Stimulated activated CD8-positive, alpha-beta memory T cell treated with anti-CD3 and anti-CD28 coated beads, Interleukin-15, amount 100 ng/mL, for 1 hour (primary cell): ENCODE results near the gene SNN.

Experiments
- DNase-seq: peaks from one replicate; pipeline ENCODE4 v3.0.0-alpha.2; 2020; ENCODE audit warnings: low read depth

SNN gene

DNA sequence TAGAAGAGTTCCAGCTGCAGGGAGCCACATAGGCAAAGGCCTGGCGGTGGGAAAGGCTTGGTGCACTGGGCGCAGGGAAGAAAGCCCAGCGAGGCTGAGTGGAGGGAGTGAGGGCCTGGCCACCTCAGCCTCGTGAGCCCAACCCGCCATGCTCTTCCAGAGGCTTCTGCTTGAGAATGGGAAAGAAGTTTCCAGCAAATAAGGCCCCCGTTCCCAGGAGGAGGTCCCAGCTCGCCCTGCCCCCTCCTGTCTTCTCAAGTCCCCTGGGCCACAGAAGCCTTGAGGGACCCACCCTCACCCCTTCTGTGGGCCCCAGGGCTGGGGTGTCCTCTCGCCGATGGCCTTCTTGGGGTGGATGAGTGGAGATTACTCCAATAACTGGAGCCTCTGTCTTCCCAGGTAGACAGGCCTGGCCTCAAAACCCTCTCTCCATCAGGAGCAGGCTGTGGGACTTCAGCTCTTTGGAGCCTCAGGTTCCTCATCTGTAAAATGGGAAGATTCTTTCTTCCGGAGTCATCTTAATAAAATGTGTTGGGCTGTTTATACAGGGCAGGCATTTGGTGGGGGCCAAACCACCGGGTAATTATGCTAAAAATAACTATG is 933 bp upstream of the SNN start:
- DNase-seq, result no peak

DNA sequence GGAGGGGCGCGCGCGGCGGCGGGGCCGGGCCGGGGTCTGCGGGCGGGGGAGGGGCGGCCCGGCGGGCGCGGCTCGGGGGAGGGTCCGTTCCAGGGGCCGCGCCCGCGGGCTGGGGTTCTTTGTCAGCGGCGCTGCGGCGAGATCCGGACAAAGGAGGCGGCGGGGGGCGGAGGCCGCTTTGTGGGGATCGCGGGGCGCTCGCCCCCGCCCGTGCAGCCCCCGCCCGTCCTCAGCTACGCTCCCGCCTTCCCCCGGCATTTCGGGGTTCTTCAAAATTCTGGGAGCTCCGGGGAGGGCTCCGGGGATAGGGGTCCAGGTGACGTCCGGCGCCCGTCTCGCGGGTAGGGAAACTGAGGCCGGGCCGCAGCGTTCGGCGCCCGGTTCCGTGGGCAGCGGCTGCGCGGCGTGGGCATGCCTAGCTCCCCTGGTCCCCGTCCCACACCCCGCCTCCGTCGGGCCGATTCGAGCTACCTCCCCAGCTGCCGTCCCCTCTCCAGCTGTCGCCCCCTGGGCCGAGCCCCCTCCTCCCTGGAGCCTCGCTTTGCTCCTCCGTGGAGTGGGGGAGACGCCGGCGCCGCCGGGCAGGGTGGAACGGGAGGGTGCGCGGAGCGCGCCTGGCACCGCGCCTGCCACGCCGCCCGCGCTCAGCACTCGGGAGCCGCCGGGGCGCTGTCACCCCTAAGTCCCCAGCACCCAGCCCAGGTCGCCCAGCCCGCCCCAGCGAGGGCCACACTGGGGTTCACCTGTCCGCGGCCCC is 546 bp downstream of the SNN start:
- DNase-seq, result no peak

DNA sequence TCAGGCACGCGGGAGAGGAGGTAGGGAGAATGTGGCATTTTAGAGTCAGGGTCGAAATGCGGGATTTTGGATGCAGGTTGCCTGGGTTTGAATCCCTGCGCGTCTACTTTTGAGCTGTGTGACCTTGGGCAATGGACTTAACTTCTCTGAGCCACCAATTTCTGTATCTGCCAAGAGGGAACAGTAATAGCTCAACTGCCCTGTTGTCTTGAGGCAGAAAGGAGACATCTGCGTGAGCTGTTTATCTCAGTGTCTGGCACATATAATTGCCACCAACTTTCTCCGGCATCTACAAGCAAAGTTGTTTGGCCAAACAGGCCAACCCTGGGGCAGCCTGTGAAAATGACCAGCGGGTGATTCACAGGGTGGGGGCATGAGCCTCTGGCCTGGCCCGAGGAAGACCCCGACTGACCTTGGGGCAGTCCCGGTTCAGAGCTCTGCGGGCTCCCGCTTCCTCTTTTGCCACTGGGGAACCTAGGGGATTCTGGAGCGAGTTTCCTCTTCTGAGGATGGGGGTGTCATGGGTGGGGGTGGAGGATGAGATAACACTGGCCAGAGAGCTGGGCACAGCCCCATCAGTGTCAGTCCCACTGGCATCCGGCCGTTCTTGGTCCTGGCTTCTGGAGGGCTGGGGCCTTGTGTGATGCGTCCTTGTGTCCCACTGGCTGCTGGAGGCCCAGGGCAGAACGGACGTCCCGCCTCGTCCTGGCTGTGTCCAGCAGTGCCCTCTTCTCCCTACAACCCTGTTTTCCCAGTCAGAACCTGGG is 1.3 kb downstream of the SNN start:
- no peak for DNase-seq

DNA sequence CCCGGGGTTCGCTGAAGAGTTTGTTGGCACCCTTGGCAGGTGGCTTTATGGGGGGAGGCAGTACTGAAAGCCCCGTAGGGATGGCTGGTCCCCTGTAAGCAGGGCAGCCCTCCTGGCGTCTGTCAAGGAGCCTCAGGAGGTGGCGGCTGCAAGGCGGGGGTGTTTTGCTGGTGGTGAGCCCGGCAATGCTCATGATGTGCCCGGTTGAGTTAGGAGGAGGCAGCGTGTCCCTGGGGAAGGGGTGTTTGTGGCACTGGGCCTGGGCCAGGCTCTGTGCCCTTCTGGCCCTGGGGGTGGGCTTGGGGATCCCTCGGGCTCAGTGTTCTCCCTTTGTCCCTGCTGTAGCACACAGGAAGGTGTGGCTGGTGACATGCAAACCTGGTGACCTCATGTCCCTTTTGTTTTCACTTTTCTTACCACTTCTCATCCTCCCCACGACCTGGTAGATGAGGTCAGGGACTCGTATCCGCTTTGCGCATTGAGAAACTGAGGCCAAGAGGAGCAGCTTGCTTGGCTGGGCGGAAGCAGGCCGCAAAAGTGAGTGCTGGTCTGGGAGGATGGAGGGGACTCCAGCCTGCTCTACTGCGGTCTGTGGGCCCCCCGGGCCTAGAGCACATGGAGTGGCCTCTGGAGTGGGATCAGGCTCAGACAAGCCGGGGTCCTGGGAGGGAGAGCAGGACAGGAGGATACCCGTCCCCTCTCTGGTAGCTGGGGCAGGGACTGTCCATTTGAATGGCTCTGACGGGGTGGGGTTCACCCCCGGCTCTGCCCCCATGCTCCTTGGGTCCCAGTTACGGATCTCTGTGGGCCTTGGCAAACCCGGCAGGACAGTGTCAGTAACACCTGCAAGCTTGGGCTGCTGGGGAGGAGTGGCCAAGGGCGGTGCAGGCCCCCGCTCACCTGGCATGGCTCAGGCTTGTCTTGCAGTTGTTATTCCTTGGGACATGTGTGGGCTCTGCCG is 2.2 kb downstream of the SNN start:
- no peak for DNase-seq

DNA sequence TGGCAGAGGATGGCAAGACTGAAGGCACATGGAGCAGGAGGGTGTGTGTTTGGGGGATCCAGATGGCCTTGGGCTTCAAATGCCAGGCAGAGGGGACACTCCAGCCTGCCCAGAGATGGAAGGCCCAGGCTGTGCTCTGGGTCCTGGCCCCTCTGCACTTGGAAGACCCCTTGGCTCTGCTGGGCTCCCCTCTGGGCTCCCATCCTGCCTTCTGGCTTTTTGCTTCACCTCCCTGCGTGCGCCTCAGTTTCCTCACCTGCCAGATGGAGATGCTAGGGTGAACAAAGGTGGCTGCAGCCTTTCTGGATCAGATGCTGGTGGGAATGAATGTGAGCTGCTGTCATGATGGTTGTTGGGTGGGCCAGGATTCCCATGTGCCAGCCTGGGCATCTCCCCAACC is 3.0 kb downstream of the SNN start:
- no peak for DNase-seq

DNA sequence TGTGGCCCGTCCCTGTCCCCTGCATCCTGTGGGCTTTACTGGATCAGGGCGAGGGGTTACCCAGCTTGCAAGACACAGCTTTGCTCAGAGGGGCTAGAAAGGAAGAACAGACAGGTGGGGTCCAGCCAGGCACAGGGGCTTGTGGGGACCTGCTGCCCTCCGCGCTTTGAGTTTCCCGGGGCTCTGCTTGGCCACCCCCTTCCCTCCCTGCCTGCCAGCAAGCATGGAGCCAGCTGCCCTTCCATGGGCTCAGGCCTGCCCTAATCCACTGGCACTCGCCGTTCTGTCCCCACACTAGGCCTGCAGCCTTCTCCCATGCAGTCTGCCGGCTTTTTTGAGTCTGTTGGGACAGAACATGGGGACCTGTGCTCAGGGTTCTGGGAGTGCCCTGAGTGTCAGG is 3.4 kb downstream of the SNN start:
- no peak for DNase-seq

DNA sequence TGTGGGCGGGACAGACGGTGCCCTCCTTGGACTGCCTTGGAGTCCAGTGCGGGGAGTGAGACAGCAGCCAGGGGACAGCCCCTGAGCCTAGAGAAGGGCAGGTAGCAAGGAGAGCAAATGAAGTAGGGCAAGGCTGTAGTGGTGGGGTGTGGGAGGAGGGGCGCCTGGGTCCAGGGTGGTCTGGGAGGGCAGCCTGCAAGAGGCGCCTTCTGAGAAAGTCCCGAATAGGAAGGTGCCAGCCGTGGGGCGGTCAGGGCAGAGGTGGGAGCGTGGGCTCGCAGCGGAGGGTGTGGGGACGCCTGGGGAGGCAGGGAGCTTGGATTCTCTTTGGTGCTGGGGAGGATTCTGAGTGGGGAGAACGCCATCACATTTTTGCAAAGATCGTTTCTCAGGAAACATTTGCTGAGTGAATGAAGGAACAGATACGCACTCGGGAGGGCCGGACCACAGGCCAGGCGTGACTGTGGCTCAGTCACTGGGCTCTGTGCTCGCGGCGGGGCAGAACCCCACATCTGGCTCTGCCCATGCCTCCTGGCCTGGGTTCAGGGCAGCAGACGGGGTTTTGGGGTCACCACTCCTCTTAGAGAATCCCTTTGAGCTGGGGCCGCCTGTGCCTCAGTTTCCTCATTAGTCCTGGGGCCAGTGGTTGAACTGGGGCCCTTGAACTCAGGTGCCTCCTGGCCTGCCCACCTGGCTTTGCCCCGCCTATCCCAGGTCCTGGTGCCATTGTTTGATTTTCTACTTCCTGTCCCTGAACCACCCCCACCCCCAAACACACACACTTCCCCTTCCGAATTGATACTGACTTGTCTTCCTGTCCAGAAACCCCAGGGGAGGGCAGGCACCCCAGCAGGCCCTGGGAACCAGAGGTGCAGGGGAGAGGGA is 4.2 kb downstream of the SNN start:
- DNase-seq, result no peak

DNA sequence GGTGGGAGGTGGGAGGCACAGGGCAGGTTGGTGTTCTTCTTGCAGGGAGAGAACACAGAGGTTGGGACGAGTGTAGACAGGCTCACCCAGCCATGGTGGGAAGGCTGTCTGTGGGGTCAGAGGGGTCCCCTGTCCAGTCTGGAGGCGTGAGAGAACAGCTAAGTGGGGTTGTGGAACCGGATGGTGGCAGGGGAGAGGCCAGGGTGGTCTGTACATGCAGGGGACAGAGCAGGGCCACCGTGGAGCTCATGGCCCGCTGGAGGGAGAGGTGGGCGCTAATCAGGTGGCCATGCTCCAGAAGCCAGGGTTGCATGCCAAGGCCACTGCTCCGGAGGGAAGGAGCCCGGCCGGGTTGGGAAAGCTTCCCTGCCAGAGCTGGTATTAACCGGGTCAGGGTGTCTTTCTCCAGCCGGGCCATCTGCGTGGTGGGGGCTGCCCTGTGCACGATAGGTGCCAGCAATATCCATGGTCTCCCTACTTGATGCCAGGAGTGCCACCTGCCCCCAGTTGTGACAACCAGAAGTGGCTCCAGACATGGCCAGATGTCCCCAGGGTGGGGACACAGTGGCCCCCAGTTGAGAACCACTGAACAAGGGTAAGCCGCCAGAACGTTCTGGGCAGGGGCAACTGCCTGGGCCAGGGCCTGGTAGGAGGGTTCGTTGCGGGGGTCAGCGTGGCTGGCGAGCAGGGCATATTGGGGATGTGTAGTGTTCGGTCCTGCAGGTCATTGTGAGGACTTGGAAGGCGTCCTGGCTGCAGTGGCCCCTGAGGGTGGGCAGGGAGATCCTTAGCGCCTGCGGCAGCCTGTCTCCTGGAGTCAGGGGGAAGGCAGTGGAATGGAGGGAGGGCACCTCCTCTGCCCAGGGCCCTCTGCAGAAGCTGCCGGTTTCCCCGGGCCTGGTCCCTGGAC is 5.1 kb downstream of the SNN start:
- no peak for DNase-seq

DNA sequence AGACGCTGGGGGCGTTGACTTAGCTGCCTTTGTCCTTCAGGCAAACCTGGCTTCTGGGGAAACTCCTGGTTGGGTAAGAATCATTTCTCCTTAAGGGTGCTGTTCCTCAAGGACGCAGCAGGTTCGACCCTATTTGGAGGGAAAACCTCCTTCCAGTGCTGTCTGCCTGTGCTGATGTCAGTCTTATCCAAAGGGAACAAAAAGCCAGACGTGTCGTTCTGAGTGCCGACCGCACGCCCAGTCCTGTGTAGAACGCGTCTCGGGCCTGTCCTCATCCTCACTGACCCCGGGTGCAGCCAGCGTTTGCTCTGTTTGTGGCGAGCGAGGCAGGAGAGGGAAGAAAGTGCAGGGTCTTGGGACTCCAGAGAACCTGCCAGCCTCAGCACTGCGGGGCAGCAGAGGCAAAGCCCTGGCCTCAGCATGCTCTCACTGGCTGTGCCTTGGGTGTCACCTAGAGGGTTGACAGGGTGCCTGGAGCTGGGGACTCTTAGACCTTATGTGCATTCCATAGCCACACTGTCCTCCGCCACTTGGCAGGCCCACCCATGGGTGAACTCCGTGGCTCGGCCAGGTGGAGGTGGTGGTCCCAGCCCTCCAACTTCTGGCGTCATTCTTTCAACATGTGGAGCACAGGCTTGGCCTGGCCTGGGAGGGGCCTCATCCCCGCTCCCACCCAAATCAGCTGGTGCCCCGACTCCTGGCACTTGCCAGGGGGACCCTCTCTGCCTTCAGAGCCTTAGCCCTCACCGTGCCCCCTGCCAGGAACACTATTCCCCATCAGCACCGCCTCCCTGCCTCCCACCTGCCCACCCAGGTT is 6.0 kb downstream of the SNN start:
- no peak for DNase-seq

DNA sequence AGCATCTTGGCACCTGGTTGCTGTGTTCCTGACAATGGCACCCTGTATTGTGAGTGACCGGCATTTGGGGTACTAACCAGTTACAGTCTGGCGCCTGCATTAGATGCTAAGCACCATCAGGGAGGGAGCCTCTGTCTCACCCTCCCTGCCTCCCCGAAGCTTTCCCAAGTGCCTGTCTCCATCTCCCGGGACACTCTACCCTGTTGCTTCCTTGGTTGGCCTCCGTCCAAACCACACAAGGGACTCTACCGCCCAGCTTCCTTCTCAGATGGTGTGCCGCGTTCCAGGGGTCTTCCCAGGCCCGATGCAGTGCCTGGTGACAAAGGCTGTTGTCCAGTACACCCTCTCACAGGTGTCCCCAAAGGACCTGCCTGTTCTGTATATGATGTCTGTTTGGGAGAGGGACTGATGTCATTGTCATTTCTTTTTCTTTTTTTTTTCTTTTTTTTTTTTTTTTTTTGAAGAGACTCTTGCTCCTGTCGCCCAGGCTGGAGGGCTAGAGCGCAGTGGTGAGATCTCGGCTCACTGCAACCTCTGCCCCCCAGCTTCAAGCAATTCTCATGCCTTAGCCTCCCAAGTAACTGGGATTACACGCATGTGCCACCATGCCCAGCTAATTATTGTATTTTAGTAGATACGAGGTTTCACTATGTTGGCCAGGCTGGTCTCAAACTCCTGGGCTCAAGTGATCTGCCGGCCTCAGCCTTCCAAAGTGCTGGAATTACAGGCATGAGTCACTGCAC is 6.7 kb downstream of the SNN start:
- no peak for DNase-seq

DNA sequence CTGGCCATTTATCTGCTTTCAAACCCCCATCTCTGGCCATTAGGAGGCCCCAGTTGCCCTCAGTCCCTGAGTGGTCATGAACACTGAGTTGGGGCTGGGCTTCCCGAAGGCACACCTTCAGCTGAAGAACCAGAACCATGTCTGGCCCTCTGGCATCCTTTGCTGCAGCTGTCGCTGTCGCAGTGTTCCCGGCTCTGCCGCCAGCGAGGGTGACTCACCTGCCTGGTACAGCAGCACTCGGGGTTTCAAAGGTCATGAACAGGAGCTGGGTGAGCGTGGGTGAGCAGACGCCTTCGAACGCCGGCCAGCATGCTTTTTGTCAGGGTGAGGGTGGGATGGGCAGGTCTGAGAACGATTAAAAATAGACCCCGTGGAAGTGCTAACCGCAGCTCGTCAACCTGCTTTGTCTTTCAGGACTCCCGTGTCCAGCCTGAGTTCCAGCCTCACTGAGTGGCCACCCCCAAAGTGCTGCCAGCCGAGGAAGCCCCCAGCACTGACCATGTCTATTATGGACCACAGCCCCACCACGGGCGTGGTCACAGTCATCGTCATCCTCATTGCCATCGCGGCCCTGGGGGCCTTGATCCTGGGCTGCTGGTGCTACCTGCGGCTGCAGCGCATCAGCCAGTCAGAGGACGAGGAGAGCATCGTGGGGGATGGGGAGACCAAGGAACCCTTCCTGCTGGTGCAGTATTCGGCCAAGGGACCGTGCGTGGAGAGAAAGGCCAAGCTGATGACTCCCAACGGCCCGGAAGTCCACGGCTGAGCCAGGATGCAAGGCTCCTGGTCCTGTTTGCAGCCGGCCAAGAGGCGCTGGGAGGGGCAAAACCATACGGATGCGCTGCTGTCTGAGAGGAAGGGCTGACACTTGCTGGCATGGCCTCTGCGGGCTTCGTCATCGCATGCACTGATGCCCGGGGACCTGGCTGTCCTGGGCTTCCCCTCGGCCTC is 7.6 kb downstream of the SNN start:
- DNase-seq, result no peak

DNA sequence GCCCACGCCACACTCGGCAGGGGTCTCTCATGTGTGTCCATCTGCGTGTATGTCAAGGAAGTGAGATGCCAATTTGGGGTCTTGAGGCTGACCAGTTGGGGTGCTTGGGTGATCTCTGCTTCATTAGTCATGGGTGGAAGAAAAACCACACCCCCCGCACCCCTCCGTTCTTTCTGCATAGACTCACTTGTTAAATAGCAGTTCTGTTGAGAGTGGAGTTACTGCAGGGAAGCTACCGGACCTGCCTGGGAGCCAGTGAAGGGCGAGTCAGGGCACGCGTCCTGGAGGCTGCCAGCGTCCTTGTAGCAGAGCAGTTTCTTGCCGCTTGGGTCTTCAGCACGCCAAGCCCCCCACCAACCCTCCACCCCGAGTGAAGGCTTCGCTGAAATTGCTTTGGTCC is 8.5 kb downstream of the SNN start:
- DNase-seq, result no peak

DNA sequence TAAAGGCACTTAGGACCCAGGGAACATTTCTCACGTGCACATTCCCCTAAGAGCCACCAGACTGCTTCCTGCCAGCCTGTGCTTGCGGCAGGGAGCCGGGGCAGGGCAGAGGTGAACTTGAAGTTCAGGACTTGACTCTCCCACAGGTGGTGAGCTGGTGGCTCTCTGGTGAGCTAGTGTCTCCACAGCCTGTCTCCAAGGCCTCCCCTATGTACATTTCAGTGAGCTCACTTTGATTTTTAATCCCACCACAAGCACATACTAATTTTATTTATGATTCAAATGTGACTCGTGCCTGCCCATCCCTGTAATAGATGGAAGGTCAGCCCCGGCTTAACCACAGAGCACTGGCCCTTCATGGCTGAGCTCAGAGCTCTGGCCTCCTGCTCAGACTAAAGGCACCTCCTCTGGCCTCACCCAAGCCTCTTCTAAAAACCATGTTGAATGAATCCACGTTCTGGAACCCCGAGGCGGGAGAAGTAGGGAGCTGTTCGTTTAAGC is 9.2 kb downstream of the SNN start:
- no peak for DNase-seq

DNA sequence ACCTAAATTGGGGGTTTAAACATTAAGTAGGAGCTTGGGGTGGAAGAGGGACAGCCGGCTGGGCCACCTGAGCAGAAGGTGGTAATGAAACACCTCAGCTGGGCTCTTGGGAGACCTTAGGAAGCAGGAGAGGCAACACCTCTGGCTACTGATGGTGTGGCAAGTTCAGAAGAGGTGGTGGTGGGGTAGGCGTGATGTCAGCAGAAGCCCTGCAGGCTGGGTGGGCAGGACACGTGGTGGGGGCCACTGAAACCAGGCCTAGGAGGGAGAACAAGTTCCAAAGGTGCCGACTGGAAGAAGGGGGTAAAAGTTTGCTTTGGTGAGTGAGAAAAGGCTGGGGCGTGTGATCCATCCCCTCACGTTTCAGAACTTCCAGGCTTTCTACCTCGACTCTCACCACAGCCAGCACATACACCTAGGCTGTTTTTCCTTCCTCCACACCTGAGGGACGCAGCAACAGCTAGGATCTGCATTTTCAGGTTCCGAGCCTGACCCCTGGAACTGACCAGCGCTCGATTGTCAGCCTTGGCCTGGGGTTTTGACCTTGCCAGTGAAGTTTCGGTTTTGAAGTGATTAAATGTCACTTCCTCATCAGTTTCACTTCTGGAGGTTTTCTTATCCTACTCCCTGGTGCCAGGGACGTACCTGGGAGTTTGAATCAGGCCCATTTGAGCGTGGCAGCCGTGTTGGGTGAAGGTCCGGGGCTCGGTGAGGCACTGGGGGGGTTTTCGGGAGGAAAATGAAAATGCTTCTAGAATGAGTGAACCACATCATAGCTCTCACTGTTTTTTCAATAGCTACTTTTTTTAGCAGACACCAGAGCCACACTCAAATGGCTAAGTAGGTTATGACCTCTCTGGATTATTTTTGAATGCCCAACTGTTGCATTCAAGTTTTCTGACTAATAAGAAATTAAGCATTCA is 10.0 kb downstream of the SNN start:
- no peak for DNase-seq

DNA sequence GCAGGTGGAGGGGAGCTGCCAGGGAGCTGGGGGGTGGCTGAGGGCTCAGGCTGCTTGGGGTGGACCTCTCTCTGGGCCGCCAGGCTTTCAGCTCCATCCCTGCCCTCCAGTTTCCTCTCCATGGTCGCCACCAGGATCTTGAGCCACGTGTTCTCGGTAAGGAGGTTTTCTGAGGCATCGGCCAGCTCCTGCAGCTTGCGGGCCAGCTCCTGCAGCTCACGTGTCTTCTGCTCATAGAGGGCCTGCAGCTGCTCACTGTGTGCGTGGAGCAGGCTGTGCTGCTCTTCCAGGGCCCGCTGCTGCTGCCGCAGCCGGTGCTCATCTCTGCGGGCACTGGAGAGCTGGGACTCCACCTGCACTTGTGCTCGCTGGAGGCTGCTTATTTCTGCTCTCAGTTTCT is 11.0 kb downstream of the SNN start:
- DNase-seq, result no peak
